Stimulated activated CD4-positive, alpha-beta T cell treated with anti-CD3 and anti-CD28 coated beads, Interleukin-2, amount 100 ng/mL, for 48 hours (primary cell): ENCODE measurements around the gene B4GALT5.
"Not testable (repeated sequence)": the region's sequence is repeated elsewhere in the genome, so short reads cannot be mapped to it uniquely, and the experiment has no call there.

Experiments
- DNase-seq, 2 donors: peaks; one replicate each; pipeline ENCODE4 v3.0.0-alpha.2; 2020

Gene B4GALT5

DNA sequence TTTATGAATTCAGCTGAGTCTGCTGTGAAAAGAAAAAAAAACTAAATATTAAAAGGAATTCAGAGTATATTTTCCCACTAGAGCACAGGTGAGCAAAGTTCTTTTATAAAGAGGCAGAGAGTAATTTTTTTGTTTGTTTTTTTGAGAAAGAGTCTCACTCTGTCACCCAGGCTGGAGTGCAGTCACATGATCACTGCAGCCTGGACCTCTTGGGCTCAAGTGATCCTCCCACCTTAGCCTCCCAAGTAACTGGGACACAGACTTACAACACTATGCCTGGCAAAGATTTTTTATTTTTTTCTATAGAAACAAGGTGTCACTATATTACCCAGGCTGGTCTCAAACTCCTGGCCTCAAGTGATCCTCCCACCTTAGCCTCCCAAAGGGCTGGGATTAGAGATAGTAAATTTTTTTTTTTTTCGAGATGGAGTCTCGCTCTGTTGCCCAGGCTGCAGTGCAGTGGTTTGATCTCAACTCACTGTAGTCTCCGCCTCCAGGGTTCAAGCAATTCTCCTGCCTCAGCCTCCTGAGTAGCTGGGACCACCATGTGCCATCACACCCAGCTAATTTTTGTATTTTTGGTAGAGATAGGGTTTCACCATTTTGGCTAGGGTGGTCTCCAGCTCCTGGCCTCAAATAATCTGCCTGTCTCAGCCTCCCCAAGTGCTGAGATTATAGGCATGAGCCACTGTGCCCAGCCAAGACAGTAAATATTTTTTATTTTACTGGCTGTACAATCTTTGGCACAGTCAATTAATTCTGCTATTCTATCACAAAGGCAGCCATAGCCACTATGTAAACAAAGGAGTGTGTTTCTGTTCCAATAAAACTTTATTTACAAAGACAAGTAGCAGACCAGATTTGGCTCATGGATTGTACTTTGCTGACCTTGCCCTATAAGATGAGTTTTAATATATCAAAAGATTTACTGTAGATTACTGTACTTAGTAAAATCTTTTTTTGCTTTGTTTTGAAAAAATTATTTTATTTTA lies 14.5 kb upstream of the B4GALT5 start:
- DNase-seq: no peak

- DNase-seq: no peak
Observed at GRCh38 chr20:49727478-49727877, 13.8 kb upstream of the B4GALT5 start.

GRCh38 chr20:49725694-49726093 lies 12.0 kb upstream of the B4GALT5 start:
- no peak for DNase-seq

DNA sequence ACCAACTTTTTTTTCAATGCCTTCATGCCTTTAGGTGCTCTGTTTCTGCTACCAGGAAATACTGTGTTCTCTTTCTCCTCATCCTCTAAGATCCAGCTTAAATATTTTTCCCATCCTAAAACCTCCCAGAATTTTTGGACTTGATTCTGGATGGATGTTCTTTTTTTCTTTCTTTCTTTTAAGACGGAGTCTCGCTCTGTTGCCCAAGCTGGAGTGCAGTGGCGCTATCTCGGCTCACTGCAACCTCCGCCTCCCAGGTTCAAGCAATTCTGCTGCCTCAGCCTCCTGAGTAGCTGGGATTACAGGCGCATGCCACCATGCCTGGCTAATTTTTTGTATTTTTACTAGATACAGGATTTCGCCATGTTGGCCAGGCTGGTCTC lies 11.5 kb upstream of the B4GALT5 start:
- DNase-seq: not testable (repeated sequence)

DNA sequence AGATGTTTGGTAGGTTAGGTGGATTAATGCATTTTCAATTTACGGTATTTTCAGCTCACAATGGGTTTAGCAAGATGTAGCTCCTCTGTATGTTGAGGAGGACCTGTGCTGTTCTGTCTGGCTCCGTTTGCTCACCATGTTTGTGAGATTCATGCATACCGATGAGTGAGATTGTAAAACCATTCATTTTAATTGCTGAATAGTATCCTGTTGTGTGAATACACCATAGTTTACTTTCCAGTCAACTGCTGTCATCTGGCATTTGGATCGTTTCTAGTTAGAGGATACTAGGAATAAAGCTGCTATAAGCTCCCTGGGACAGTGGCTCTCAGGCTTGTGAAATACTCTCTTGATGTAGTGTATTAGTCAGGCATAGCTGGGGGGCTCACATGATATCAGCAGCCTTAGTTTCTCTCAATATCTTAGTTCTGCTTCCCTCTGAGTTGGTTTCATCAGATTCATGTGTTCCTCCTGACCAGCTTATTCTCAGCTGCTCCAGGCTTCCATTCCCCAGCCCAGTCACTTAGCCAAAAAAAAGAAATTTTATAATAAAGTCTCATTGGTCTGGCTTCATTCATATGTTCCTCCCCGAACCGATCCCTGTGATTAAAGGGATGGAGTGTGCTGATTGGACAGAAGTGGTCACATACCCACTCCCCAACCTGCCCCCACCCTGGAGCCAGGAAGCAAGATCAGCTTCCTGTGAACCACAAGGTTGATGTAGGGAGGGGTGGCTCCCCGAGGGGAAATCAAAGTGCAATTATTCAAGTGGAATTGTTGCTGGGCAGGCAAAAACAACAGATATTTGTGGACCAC lies 10.9 kb upstream of the B4GALT5 start:
- no peak for DNase-seq

DNA sequence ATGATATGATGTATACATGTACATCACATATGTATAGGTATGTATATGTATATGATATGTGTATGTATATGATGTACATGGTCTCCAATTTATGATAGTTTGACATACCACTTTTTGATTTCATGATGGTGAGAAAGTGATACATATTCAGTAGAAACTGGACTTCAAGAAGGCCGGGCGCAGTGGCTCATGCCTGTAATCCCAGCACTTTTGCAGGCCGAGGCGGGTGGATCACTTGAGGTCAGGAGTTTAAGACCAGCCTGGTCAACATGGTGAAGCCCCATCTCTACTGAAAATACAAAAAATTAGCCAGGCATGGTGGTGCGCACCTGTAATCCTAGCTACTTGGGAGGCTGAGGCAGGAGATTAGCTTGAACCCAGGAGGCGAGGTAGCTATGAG lies 10.1 kb upstream of the B4GALT5 start:
- not testable (repeated sequence) for DNase-seq

- DNase-seq: not testable (repeated sequence)
Observed at GRCh38 chr20:49721326-49721725, 7.6 kb upstream of the B4GALT5 start.

DNA sequence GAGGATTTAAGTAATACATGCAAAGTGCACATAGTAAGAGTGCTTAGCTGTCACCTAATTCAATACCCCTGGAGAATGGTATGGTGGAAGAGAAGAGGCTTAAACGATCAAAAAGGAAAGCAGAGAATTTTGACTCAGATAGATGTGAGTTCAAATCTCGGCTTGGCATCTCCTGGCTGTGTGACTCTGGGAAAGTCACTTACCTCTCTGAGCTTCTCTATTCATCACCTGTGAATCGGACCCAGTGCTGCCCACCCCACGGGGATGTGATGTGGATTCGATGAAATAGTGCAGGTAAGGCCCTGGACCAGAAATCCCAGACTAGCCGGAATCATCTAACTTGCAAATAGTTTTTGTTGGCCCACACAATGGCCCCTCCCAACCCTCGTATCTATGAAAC lies 1.8 kb upstream of the B4GALT5 start:
- DNase-seq: no peak

GRCh38 chr20:49712996-49713752 lies 504 bp downstream of the B4GALT5 start:
- peak; percentile 12 to 19 for DNase-seq

DNA sequence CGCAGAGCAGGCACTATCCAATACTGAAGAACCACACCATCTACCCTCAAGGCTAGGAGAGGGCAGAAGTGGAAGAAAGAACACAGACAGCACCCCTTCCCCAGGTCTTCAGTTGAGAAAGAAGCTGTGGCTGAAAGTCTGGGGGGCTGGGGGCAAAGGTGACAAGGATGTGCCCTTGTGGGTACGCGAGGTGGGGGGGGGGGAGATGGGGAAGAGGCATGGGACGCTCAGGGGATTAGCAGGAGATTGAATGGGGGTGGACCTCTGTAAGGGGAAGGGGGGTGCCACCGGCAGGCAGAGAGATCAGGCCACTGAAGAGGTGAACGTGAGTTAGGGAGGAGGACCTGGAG lies 1.1 kb downstream of the B4GALT5 start:
- no peak for DNase-seq

DNA sequence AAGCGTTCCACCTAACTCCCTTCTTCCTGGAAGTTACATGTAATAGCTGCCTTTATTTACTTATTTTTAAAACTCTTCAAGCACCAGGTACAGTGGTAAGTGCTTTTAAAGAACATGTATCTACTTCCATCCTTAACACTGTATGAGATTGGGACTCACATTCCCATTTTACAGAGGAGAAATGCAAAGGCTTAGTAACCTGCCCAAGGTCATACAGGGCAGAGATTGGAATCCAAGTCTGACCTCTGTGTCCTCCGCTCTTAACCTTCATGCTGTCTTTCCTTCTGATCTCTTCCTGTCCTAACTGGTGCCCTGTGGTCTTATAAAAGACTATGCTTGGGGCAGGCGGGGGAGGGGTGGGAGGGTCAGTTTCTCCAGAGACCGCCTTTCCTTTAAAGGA lies 1.6 kb downstream of the B4GALT5 start:
- DNase-seq: no peak

DNA sequence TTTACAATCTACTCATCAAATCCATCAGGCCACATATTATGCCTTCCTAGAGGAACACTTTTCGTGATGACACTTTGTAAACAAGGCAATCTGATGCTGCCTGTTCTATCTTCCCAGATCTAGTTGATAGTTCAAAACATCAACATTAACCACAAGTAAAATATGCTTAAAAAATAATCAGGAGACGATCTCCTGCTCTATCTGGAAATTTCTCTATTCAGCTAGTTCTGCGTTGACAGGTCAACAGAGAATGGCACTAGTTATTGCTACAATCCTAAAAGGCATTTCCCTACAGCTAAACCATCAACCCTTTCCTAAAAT lies 2.1 kb downstream of the B4GALT5 start:
- DNase-seq: no peak

- no peak for DNase-seq
Observed at GRCh38 chr20:49710971-49711666, 2.6 kb downstream of the B4GALT5 start.

GRCh38 chr20:49707118-49707517 lies 6.6 kb downstream of the B4GALT5 start:
- no peak for DNase-seq

GRCh38 chr20:49706630-49707091 lies 7.0 kb downstream of the B4GALT5 start:
- DNase-seq: no peak

DNA sequence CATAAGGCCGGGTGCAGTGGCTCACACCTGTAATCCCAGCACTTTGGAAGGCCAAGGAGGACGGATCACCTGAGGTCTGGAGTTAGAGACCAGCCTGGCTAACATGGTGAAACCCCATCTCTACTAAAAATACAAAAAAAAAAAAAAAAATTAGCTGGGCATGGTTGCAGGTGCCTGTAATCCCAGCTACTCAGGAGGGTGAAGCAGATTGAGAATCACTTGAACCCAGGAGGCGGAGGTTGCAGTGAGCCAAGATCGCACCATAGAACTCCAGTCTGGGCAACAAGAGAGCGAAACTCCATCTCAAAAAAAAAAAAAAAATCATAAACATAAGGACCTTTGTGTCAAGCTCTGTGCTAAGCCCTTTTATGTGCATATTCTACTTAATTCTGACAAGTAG lies 7.8 kb downstream of the B4GALT5 start:
- DNase-seq: not testable (repeated sequence)

- no peak for DNase-seq
Observed at GRCh38 chr20:49705358-49705757, 8.3 kb downstream of the B4GALT5 start.

DNA sequence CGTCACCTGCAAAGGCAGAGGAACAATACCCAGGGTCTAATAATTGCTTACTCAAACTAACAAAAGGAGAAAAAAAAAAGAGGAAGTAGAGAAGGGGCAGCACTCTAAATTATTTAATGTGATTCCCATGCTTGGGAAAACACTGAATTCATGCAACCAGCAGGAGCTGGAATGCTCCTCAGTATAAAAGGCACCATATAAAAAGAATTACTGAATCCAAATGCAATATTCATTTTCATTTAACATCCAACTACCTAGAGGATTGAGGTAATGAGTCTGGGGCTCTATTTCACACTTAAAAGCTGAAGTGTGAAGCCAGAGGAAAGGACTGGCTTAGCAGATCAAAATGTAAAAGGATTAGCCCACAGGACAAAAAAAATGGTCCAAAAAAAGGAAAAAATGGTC lies 8.7 kb downstream of the B4GALT5 start:
- no peak for DNase-seq

DNA sequence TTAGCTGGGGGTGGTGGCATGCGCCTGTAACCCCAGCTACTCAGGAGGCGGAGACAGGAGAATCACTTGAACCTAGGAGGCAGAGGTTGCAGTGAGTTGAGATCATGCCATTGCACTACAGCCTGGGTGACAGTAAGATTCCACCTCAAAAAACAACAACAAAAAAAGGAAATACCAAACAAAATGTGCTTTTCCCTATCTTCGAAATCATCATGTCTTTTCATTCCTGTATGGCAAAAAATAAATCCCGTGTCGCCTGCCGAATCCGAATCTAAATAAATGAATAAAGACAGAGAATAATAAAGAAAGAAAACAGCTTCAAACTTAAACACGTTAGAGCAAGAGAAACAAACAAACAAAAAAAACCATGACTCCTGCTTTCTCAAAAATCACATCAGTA lies 11.8 kb downstream of the B4GALT5 start:
- DNase-seq: no peak

GRCh38 chr20:49701241-49701790 lies 12.4 kb downstream of the B4GALT5 start:
- no peak for DNase-seq

DNA sequence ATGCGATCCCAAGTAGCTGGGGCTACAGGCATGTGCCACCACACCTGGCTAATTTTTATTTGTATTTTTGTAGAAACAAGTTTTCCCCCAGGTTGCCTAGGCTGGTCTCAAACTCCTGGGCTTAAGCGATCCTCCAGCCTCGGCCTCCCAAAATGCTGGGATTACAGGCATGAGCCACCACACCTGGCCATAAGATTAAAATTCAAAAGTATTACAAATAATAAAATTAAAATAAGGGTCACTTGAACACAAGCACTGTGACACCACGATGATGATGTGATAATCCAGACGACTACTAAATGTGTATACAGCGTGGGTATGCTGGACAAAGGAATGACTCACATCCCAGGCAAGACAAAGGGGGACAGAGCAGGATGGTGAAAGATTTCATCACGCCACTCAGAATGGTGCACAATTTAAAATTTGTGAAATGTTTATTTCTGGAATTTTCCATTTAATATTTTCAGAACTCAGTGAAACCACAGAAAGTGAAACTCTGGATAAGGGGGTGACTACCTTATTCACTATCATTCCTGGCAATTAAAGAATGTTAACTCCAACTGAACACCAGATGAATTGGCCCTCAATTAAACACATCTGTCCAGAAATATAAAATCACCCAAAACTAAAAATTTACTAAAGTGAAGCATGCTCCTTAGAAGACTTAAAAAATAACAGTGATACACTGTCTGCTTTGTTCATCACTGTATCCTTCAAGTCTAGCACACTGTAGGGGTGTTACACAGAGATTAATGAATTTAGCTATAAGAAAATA lies 13.1 kb downstream of the B4GALT5 start:
- DNase-seq: no peak
